HCT116 (cell line): Measurements from ENCODE around the gene ST6GAL2. TPM values are rescaled to one million over a fixed set of nuclear protein-coding genes. Genes with fewer than 3 reads are reported as not detected.

Experiments
- ATAC-seq: fragments of 200-7000 bp; cut with Tn5 transposase; 2 replicates; pipeline ENCODE4 v1.9.1; 2020; ENCODE audit warnings: mild to moderate bottlenecking, moderate library complexity
- Bru-seq: library from RNA; stranded (reverse); fragments of 400-500 nt; gene quantifications from one replicate; lab custom pipeline; 2021; lab: Mats Ljungman, UMichigan
- BruChase-seq, 2 experiments: library from RNA; stranded (reverse); fragments of 400-500 nt; gene quantifications; one replicate each; lab custom pipeline; 2021; lab: Mats Ljungman, UMichigan
- BruUV-seq: library from RNA; stranded (reverse); fragments of 400-500 nt; replicated peaks from 2 replicates; lab custom pipeline; 2021; lab: Mats Ljungman, UMichigan
- CTCF ChIA-PET: fragments of 300-600 bp; sonication (Branson Sonifier 250); formaldehyde crosslinking; loops from one replicate; lab custom pipeline; 2021; ENCODE audit warnings: antibody characterized with exemption; lab: Charles Lee
- POLR2A ChIA-PET: fragments of 300-600, 350-600 bp; sonication (Branson Sonifier 250); formaldehyde crosslinking; loops from one replicate; lab custom pipeline; 2021; ENCODE audit warnings: antibody characterized with exemption; lab: Charles Lee
- RAD21 ChIA-PET, 2 experiments: fragments of 300-600 bp; sonication (Branson Sonifier 250); formaldehyde crosslinking; loops; one replicate each; lab custom pipeline; 2023; ENCODE audit warnings: low total read pairs in 2 of 2; ENCODE audit not compliant: uncharacterized antibody in 2 of 2, unreplicated experiment in 2 of 2, low non-redundant PET in 1 of 2; lab: Charles Lee
- DNase-seq: peaks from one replicate; pipeline ENCODE4 v3.0.0-alpha.2; 2010; ENCODE audit warnings: low read depth, low spot score
- H2AFZ ChIP-seq: fragments of 200-600 bp; shearing (Covaris generic), sonication (generic); 2 replicates; pipeline ENCODE4 v1.6.1; 2017; ENCODE audit warnings: low read depth, mixed run types, mixed read lengths, antibody characterized with exemption, low read length; ENCODE audit not compliant: poor library complexity, severe bottlenecking
- H3K27ac ChIP-seq: 2 replicates; pipeline ENCODE4 v1.5.1; 2012; ENCODE audit warnings: low read depth, low read length
- H3K27me3 ChIP-seq: fragments of 200-600 bp; sonication (generic); 2 replicates; pipeline ENCODE4 v1.6.1; 2016; ENCODE audit warnings: mixed run types, low read length, mixed read lengths; ENCODE audit not compliant: insufficient read depth
- H3K36me3 ChIP-seq, 2 experiments: fragments of 200-500 bp in 1 of 2; fragments of 200-600 bp in 1 of 2; sonication (Bioruptor generic) in 1 of 2; sonication (generic) in 1 of 2; 2 replicates each; pipeline versions ENCODE4 v1.5.1 to v1.6.1; 2014 to 2016; ENCODE audit warnings: low read length in 2 of 2, inconsistent platforms in 1 of 2, mixed read lengths in 1 of 2, mixed run types in 1 of 2; ENCODE audit not compliant: insufficient read depth in 2 of 2, control insufficient read depth in 1 of 2
- H3K4me1 ChIP-seq, 2 experiments: fragments of 200-600 bp in 1 of 2; sonication (generic) in 1 of 2; 2 replicates each; pipeline versions ENCODE4 v1.5.1 to v1.6.1; 2012 to 2017; ENCODE audit warnings: low read length in 2 of 2, inconsistent platforms in 1 of 2, mild to moderate bottlenecking in 1 of 2, mixed read lengths in 1 of 2, mixed run types in 1 of 2, moderate library complexity in 1 of 2; ENCODE audit not compliant: insufficient read depth in 2 of 2, control insufficient read depth in 1 of 2
- H3K4me2 ChIP-seq: fragments of 200-600 bp; sonication (generic); 2 replicates; pipeline ENCODE4 v1.6.1; 2017; ENCODE audit warnings: mixed run types, low read length, mixed read lengths
- H3K4me3 ChIP-seq, 2 experiments: fragments of 200-600 bp in 1 of 2; sonication (generic) in 1 of 2; replicated peaks in 1 of 2; 2 replicates each; pipeline ENCODE4 v1.5.1; 2011 to 2016; ENCODE audit warnings: low read length in 2 of 2, control low read depth in 1 of 2, low read depth in 1 of 2, mild to moderate bottlenecking in 1 of 2, mixed read lengths in 1 of 2, mixed run types in 1 of 2
- H3K79me2 ChIP-seq: fragments of 200-600 bp; sonication (generic); 2 replicates; pipeline ENCODE4 v1.6.1; 2017; ENCODE audit warnings: mild to moderate bottlenecking, mixed run types, low read length, moderate library complexity, mixed read lengths; ENCODE audit not compliant: insufficient read depth
- H3K9ac ChIP-seq: fragments of 200-600 bp; sonication (generic); 2 replicates; pipeline ENCODE4 v1.6.1; 2016; ENCODE audit warnings: low read length, mixed read lengths
- H3K9me2 ChIP-seq: fragments of 200-600 bp; sonication (generic), shearing (Covaris generic); 2 replicates; pipeline ENCODE4 v1.6.1; 2017; ENCODE audit warnings: mixed run types, mild to moderate bottlenecking, moderate library complexity; ENCODE audit not compliant: insufficient read depth
- H3K9me3 ChIP-seq, 2 experiments: fragments of 200-500 bp in 1 of 2; fragments of 200-600 bp in 1 of 2; sonication (Bioruptor generic) in 1 of 2; sonication (generic) in 1 of 2; 2 replicates each; pipeline ENCODE4 v1.6.1; 2014 to 2017; ENCODE audit warnings: low read length in 2 of 2, mixed read lengths in 2 of 2, inconsistent platforms in 1 of 2, low read depth in 1 of 2, mild to moderate bottlenecking in 1 of 2, mixed run types in 1 of 2, moderate library complexity in 1 of 2; ENCODE audit not compliant: control insufficient read depth in 1 of 2, insufficient read depth in 1 of 2
- H4K20me1 ChIP-seq: fragments of 200-600 bp; sonication (generic), shearing (Covaris generic); 2 replicates; pipeline ENCODE4 v1.6.1; 2017; ENCODE audit warnings: mixed run types, mild to moderate bottlenecking, moderate library complexity; ENCODE audit not compliant: insufficient read depth
- CBX3 ChIP-seq: IDR thresholded peaks from 2 replicates; pipeline ENCODE4 v1.6.1; 2012; ENCODE audit warnings: low read depth
- CEBPB ChIP-seq: IDR thresholded peaks from 2 replicates; pipeline ENCODE4 v1.6.1; 2012; ENCODE audit warnings: low read depth
- CTCF ChIP-seq, 3 experiments: fragments of 200-600 bp in 1 of 3; sonication (generic) in 1 of 3; IDR thresholded peaks in 2 of 3; conservative IDR thresholded peaks in 1 of 3; 2 replicates each; pipeline ENCODE4 v1.5.1; 2012 to 2017; ENCODE audit warnings: low read depth in 2 of 3, low read length in 2 of 3, antibody characterized with exemption in 1 of 3, borderline replicate concordance in 1 of 3, control low read depth in 1 of 3, mild to moderate bottlenecking in 1 of 3, mixed read lengths in 1 of 3, mixed run types in 1 of 3, moderate library complexity in 1 of 3; ENCODE audit not compliant: insufficient read depth in 1 of 3
- EGR1 ChIP-seq: IDR thresholded peaks from 2 replicates; pipeline ENCODE4 v1.6.1; 2012; ENCODE audit warnings: low read depth
- EZH2phosphoT487 ChIP-seq: fragments of 200-600 bp; IDR thresholded peaks from 2 replicates; pipeline ENCODE4 v1.6.1; 2018; ENCODE audit warnings: antibody characterized with exemption, borderline replicate concordance
- JUND ChIP-seq: IDR thresholded peaks from 2 replicates; pipeline ENCODE4 v1.6.1; 2012
- POLR2A ChIP-seq: IDR thresholded peaks from 2 replicates; pipeline ENCODE4 v1.7.0; 2011; ENCODE audit warnings: borderline replicate concordance; ENCODE audit not compliant: insufficient read depth, insufficient read length; ENCODE audit errors: extremely low read depth
- SIN3A ChIP-seq: IDR thresholded peaks from 2 replicates; pipeline ENCODE4 v1.6.1; 2012; ENCODE audit warnings: low read depth
- SP1 ChIP-seq: IDR thresholded peaks from 2 replicates; pipeline ENCODE4 v1.6.1; 2012; ENCODE audit warnings: low read depth
- SRF ChIP-seq: IDR thresholded peaks from 2 replicates; pipeline ENCODE4 v1.6.1; 2012; ENCODE audit warnings: low read depth
- YY1 ChIP-seq: IDR thresholded peaks from 2 replicates; pipeline ENCODE4 v1.6.1; 2011; ENCODE audit warnings: low read length, low read depth, moderate library complexity, mild to moderate bottlenecking; ENCODE audit not compliant: insufficient replicate concordance; ENCODE audit errors: extremely low read depth
- ZBTB33 ChIP-seq: IDR thresholded peaks from 2 replicates; pipeline ENCODE4 v1.6.1; 2011; ENCODE audit warnings: mild to moderate bottlenecking, low read length, moderate library complexity; ENCODE audit not compliant: insufficient replicate concordance; ENCODE audit errors: extremely low read depth
- ZFX ChIP-seq: fragments of 450-650 bp; IDR thresholded peaks from 2 replicates; pipeline ENCODE4 v1.6.1; 2017
- intact Hi-C: fragments of 100-400 bp; cut with micrococcal nuclease; formaldehyde crosslinking; loops from 2 replicates; pipeline ENCODE4 v1.10.0; 2022
- long read RNA-seq: library from polyadenylated mRNA; unstranded; transcript quantifications from one replicate; pipeline ENCODE4 v2.0.0, GENCODE V29; 2021; ENCODE audit not compliant: unreplicated experiment
- polyA plus RNA-seq: library from polyadenylated mRNA; unstranded; fragments of >200 nt; gene quantifications from 2 replicates; pipeline ENCODE4 v1.2.1, GENCODE V29; 2012; ENCODE audit warnings: missing spikeins
- total RNA-seq: library from RNA; stranded (reverse); gene quantifications from one replicate; pipeline ENCODE4 v1.2.1, GENCODE V29; 2021; ENCODE audit not compliant: unreplicated experiment

The ST6GAL2 gene
- total RNA-seq (not detected), Bru-seq, nascent RNA (percentile 1 among the genes with signal in this experiment), BruChase-seq, experiment 1, labeled RNA remaining after a 6-hour chase (percentile 3 among the genes with signal in this experiment), BruChase-seq, experiment 2, labeled RNA remaining after a 2-hour chase (percentile 6 among the genes with signal in this experiment)
- 0.01 TPM in 1 of 2 replicates, not detected in the other for polyA plus RNA-seq
- long read RNA-seq: 0 reads

DNA sequence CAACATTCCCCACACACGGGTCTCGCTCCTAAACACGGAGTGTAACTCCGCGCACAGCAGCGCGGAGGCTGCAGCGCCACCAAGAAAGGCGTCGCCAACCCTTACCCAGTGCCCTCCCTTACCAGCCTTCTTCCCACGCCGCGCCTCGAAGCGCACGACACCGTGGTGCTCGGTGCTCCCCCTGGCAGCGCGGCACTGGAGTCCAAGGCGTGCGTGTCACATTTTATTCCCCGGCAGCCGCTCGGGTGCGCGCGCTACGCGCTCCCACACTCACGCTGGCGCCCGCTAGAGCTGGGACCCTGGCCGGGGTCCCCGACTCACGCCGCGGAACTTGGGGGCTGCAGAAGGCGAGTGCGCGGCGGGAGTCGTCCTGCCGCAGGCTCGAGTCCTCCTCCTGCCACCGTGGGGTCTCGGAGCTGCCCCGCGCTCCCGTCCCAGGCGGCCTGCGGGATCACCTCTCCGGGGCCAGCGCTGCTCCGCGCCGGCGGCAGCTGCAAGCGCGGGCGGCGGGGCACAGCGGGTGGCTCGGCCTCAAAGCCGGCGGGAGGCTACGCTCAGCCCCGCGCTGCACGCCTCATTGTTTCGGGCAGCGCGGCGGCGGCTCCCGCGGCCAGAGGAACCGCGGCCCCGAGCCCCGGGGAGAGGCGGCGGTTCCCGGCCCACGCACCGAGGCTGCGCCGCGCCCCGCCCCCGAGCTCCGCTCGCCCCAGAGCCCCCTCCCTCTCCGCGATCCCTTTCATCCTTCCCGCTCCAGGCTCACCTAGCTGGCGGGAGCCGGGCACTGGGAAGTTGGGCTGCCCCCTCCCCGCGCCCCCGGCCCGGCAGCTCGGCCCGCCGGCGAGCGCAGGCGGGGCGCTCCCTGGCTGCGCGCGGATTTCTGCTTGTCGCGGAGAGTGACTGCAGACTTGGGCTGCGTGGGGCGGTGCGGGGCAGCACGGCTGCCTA, at the start of gene ST6GAL2:
Gene ST6GAL2 (minus strand): TSS at position 197 of the 945 bp plus-strand sequence. CDS start 42,190 bp downstream, outside the sequence.
- no peaks in the 10 kb centered on the region for H3K4me1 ChIP-seq
- no TSS peak for BruUV-seq
- H3K9ac ChIP-seq: no peak within 1 kb of the TSS
- H4K20me1 ChIP-seq: no peaks in the 10 kb centered on the region
- H3K36me3 ChIP-seq: no peaks in the 10 kb centered on the region
- POLR2A ChIA-PET: no interaction called here
- intact Hi-C loops: no loop called here
- peaks cover 0 to 10% of the 10 kb centered on the region in 2 experiments; a peak in 2 of 4 replicates for H3K9me3 ChIP-seq
- DNase-seq (no peak), ATAC-seq (no peak)
- no peaks in the 10 kb centered on the region for H3K79me2 ChIP-seq
- no peak within 1 kb of the TSS for H3K4me3 ChIP-seq
- TF ChIP-seq CBX3 (no peak), SRF (no peak), ZFX (no peak), JUND (no peak), YY1 (no peak), SP1 (no peak), CEBPB (no peak), EZH2phosphoT487 (no peak), CTCF (IDR thresholded peaks at IDR 0.05 in 2 of 3, conservative IDR thresholded peaks at IDR 0.05 in 1 of 3; ENCODE audit: borderline replicate concordance in 1 of 3, insufficient read depth in 1 of 3, low read depth in 2 of 3, low read length in 2 of 3) (no peak), POLR2A (no peak), EGR1 (no peak), ZBTB33 (no peak), SIN3A (no peak)
- CTCF ChIA-PET: no interaction called here
- RAD21 ChIA-PET: no interaction called here
- no peaks in the 10 kb centered on the region for H3K9me2 ChIP-seq
- no peaks in the 10 kb centered on the region for H3K27me3 ChIP-seq
- no peak within 1 kb of the TSS for H3K27ac ChIP-seq
- no peak within 1 kb of the TSS for H3K4me2 ChIP-seq
- no peak within 1 kb of the TSS for H2AFZ ChIP-seq
